ENCODE data around the gene LIN52. TPM values are rescaled to one million over a fixed set of nuclear protein-coding genes. Genes with fewer than 3 reads are reported as not detected.
A peak's percentile ranks its signal among the peaks of the same experiment; 100 is the strongest.

The LIN52 gene
- polyA plus RNA-seq, 1 donor from 2014 or later, result 57.9 TPM

DNA sequence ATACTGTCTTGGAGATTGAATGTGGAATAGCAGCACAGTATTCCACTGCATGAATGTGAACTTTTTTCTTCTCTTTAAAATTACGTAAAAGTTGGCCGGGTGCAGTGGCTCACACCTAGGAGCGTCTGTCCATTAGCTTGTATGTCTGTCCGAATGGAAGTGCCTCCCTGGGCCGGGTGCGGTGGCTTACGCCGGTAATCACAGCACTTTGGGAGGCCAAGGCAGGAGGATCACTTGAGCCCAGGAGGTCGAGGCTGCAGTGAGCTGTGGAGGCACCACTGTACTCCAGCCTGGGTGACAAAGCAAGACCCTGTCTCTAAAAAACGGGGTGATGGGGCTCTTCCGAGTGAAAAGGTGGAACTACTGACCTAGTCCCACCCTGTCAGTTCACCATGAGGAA, 131.9 kb downstream of the LIN52 start:
- Histone ChIP-seq H3K36me3 (ENCODE audit: insufficient read depth, low read length) (no peaks in the 10 kb centered on the region), H3K9ac (ENCODE audit: low read length) (no peak overlapping the region), H3K79me2 (replicated peaks; ENCODE audit: insufficient read depth, low read length) (no peaks in the 10 kb centered on the region), H3K27ac (ENCODE audit: low read length) (no peak overlapping the region), H3K27me3 (ENCODE audit: insufficient read depth, low read depth, low read length) (no peaks in the 10 kb centered on the region), H3K9me3 (ENCODE audit: low read length) (no peaks in the 10 kb centered on the region), H3K4me2 (ENCODE audit: low read length) (no peak overlapping the region), H3K9me2 (ENCODE audit: insufficient read depth, low read length) (no peaks in the 10 kb centered on the region), H2AFZ (ENCODE audit: low read depth, low read length) (no peak overlapping the region), H4K20me1 (ENCODE audit: insufficient read depth) (no peaks in the 10 kb centered on the region), H3K4me3 (ENCODE audit: low read length) (no peak overlapping the region), H3F3A (ENCODE audit: insufficient read depth, low read length, poor library complexity, severe bottlenecking) (no peaks in the 10 kb centered on the region)
- TF ChIP-seq EP300 (conservative IDR thresholded peaks at IDR 0.05; ENCODE audit: poor library complexity, severe bottlenecking) (no peak), EZH2 (IDR thresholded peaks at IDR 0.05; ENCODE audit: borderline replicate concordance, insufficient read depth, low read length, poor library complexity, severe bottlenecking) (no peak), MXI1 (conservative IDR thresholded peaks at IDR 0.05; ENCODE audit: poor library complexity, severe bottlenecking) (no peak), SMC3 (conservative IDR thresholded peaks at IDR 0.05; ENCODE audit: poor library complexity) (no peak), TAF1 (IDR thresholded peaks at IDR 0.05; ENCODE audit: low read depth) (no peak), RAD21 (conservative IDR thresholded peaks at IDR 0.05) (no peak), POLR2AphosphoS5 (IDR thresholded peaks at IDR 0.05) (no peak)
- TF ChIP-seq, protein P1, sequence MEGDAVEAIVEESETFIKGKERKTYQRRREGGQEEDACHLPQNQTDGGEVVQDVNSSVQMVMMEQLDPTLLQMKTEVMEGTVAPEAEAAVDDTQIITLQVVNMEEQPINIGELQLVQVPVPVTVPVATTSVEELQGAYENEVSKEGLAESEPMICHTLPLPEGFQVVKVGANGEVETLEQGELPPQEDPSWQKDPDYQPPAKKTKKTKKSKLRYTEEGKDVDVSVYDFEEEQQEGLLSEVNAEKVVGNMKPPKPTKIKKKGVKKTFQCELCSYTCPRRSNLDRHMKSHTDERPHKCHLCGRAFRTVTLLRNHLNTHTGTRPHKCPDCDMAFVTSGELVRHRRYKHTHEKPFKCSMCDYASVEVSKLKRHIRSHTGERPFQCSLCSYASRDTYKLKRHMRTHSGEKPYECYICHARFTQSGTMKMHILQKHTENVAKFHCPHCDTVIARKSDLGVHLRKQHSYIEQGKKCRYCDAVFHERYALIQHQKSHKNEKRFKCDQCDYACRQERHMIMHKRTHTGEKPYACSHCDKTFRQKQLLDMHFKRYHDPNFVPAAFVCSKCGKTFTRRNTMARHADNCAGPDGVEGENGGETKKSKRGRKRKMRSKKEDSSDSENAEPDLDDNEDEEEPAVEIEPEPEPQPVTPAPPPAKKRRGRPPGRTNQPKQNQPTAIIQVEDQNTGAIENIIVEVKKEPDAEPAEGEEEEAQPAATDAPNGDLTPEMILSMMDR (IDR thresholded peaks at IDR 0.05; ENCODE audit: poor library complexity, severe bottlenecking), result no peak
- TF ChIP-seq, protein P2, sequence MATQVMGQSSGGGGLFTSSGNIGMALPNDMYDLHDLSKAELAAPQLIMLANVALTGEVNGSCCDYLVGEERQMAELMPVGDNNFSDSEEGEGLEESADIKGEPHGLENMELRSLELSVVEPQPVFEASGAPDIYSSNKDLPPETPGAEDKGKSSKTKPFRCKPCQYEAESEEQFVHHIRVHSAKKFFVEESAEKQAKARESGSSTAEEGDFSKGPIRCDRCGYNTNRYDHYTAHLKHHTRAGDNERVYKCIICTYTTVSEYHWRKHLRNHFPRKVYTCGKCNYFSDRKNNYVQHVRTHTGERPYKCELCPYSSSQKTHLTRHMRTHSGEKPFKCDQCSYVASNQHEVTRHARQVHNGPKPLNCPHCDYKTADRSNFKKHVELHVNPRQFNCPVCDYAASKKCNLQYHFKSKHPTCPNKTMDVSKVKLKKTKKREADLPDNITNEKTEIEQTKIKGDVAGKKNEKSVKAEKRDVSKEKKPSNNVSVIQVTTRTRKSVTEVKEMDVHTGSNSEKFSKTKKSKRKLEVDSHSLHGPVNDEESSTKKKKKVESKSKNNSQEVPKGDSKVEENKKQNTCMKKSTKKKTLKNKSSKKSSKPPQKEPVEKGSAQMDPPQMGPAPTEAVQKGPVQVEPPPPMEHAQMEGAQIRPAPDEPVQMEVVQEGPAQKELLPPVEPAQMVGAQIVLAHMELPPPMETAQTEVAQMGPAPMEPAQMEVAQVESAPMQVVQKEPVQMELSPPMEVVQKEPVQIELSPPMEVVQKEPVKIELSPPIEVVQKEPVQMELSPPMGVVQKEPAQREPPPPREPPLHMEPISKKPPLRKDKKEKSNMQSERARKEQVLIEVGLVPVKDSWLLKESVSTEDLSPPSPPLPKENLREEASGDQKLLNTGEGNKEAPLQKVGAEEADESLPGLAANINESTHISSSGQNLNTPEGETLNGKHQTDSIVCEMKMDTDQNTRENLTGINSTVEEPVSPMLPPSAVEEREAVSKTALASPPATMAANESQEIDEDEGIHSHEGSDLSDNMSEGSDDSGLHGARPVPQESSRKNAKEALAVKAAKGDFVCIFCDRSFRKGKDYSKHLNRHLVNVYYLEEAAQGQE (IDR thresholded peaks at IDR 0.05; ENCODE audit: borderline replicate concordance), result no peak

DNA sequence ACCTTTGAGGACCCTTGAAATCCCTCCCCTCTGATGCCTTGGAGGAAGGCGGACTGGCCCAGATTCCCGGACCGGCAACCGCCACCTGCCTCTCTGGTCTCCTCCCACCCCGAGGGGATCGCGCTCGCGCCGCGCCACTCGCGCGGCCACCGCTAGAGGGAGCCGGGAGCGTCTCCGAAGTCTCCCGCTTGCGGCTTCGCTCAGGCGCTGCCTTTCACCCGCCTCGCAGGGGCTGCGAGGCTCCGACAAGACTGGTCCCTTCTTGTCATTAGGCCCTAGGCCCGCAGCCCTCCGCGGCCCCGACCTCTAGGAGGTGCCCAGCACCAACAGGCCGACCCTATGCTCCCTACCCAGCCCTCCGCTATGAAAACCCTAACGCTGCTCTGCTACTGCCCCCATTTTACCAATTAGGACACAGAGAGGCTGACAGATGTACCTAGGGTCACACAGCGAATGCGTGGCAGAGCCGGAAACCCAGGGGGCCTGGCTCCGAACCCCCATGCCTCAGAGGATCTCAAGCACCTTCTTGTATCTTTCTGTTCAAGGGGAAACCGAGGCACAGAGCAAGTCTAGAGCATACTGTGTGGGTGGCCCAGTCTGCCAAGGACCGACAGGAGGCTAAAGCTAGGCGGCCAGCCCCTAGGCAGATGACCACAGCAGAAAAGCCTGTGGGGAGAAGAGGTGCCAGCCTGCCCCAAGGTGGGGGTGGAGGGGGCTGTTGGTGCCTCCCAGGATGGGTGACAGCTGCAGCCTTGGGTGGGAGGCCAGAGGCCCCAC, 133.1 kb downstream of the LIN52 start:
- Histone ChIP-seq H3F3A (ENCODE audit: insufficient read depth, low read length, poor library complexity, severe bottlenecking) (no peaks in the 10 kb centered on the region), H3K4me3 (ENCODE audit: low read length) (peak overlapping the region; percentile 40), H3K9me2 (ENCODE audit: insufficient read depth, low read length) (no peaks in the 10 kb centered on the region), H3K9ac (ENCODE audit: low read length) (no peak overlapping the region), H3K9me3 (ENCODE audit: low read length) (no peaks in the 10 kb centered on the region), H3K27me3 (ENCODE audit: insufficient read depth, low read depth, low read length) (no peaks in the 10 kb centered on the region), H3K36me3 (ENCODE audit: insufficient read depth, low read length) (no peaks in the 10 kb centered on the region), H3K79me2 (replicated peaks; ENCODE audit: insufficient read depth, low read length) (no peaks in the 10 kb centered on the region), H3K27ac (ENCODE audit: low read length) (no peak overlapping the region), H3K4me2 (ENCODE audit: low read length) (no peak overlapping the region), H4K20me1 (ENCODE audit: insufficient read depth) (no peaks in the 10 kb centered on the region), H2AFZ (ENCODE audit: low read depth, low read length) (no peak overlapping the region)
- no peak for TF ChIP-seq POLR2AphosphoS5 (IDR thresholded peaks at IDR 0.05)
- TF ChIP-seq, protein P1 (IDR thresholded peaks at IDR 0.05; ENCODE audit: poor library complexity, severe bottlenecking), result peak; percentile 86
- TF ChIP-seq SMC3 (conservative IDR thresholded peaks at IDR 0.05; ENCODE audit: poor library complexity), result peak; percentile 63
- TF ChIP-seq RAD21 (conservative IDR thresholded peaks at IDR 0.05), result peak; percentile 43
